Fibroblast of lung (primary cell): ENCODE measurements around the gene CCDC39. TPM values are rescaled to one million over a fixed set of nuclear protein-coding genes. Genes with fewer than 3 reads are reported as not detected.

Source experiments
- DNase-seq, 2 donors: peaks; one replicate each; pipeline versions ENCODE4 v3.0.0 to v3.0.0-alpha.2; 2010; ENCODE audit warnings: low read depth in 2 of 2
- H2AFZ ChIP-seq: 2 replicates; pipeline ENCODE4 v1.5.1; 2012; ENCODE audit warnings: low read length, control low read depth, inconsistent platforms
- H3K27ac ChIP-seq: 2 replicates; pipeline ENCODE4 v1.5.1; 2011; ENCODE audit warnings: low read length, control low read depth; ENCODE audit not compliant: insufficient read depth
- H3K27me3 ChIP-seq: 2 replicates; pipeline ENCODE4 v1.5.1; 2011; ENCODE audit warnings: mild to moderate bottlenecking, low read length; ENCODE audit not compliant: control insufficient read depth, insufficient read depth
- H3K36me3 ChIP-seq: 2 replicates; pipeline ENCODE4 v1.5.1; 2011; ENCODE audit warnings: low read length; ENCODE audit not compliant: control insufficient read depth, insufficient read depth
- H3K4me1 ChIP-seq: 2 replicates; pipeline ENCODE4 v1.5.1; 2011; ENCODE audit warnings: low read length; ENCODE audit not compliant: control insufficient read depth, insufficient read depth; ENCODE audit errors: extremely low read depth
- H3K4me2 ChIP-seq: 2 replicates; pipeline ENCODE4 v1.5.1; 2011; ENCODE audit warnings: low read length, control low read depth; ENCODE audit not compliant: insufficient read depth; ENCODE audit errors: extremely low read depth
- H3K4me3 ChIP-seq, 4 experiments: fragments of 200-600 bp in 1 of 4; sonication (generic) in 1 of 4; replicated peaks in 1 of 4; 2 replicates each; pipeline ENCODE4 v1.5.1; 2011 to 2016; ENCODE audit warnings: low read length in 4 of 4, low read depth in 3 of 4, mild to moderate bottlenecking in 3 of 4, control low read depth in 2 of 4, inconsistent platforms in 1 of 4, mixed read lengths in 1 of 4; ENCODE audit not compliant: insufficient read depth in 1 of 4; ENCODE audit errors: control extremely low read depth in 1 of 4
- H3K79me2 ChIP-seq: 2 replicates; pipeline ENCODE4 v1.5.1; 2012; ENCODE audit warnings: mild to moderate bottlenecking, low read length, inconsistent platforms; ENCODE audit not compliant: control insufficient read depth, insufficient read depth
- H3K9ac ChIP-seq: 2 replicates; pipeline ENCODE4 v1.5.1; 2011; ENCODE audit warnings: mild to moderate bottlenecking, low read length, control low read depth; ENCODE audit not compliant: insufficient read depth
- H3K9me3 ChIP-seq: 2 replicates; pipeline ENCODE4 v1.5.1; 2012; ENCODE audit warnings: low read depth, low read length; ENCODE audit not compliant: control insufficient read depth, insufficient read depth
- H4K20me1 ChIP-seq: 2 replicates; pipeline ENCODE4 v1.5.1; 2011; ENCODE audit warnings: low read length; ENCODE audit not compliant: control insufficient read depth, insufficient read depth; ENCODE audit errors: extremely low read depth
- EZH2 ChIP-seq: IDR thresholded peaks from 2 replicates; pipeline ENCODE4 v1.5.1; 2012; ENCODE audit warnings: low read length, control low read depth, mild to moderate bottlenecking; ENCODE audit errors: missing control alignments
- polyA plus RNA-seq, 2 donors: library from polyadenylated mRNA; depleted of rRNA in 1 of 2; stranded (reverse) in 1 of 2; unstranded in 1 of 2; fragments of >200 nt; gene quantifications; 2 replicates each; pipeline ENCODE4 v1.2.1, GENCODE V29; 2011 to 2012; ENCODE audit warnings: missing spikeins in 1 of 2
- total RNA-seq: library from RNA; depleted of rRNA; stranded (reverse); fragments of >200 nt; gene quantifications from 2 replicates; pipeline ENCODE4 v1.2.1, GENCODE V29; 2014
- TF ChIP-seq, protein P1 (sequence below), 2 donors: IDR thresholded peaks in 1 of 2; conservative IDR thresholded peaks in 1 of 2; 1 replicate in 1 of 2; 2 replicates in 1 of 2; pipeline ENCODE4 v1.5.1; 2011 to 2012; ENCODE audit warnings: low read length in 2 of 2, control low read depth in 1 of 2, inconsistent platforms in 1 of 2, low read depth in 1 of 2, mild to moderate bottlenecking in 1 of 2

CCDC39 gene
- total and polyA plus RNA-seq, 2 donors (not counting 1 experiment from before 2014, with no cell fraction given): under 0.01 TPM; not detected in 1

DNA sequence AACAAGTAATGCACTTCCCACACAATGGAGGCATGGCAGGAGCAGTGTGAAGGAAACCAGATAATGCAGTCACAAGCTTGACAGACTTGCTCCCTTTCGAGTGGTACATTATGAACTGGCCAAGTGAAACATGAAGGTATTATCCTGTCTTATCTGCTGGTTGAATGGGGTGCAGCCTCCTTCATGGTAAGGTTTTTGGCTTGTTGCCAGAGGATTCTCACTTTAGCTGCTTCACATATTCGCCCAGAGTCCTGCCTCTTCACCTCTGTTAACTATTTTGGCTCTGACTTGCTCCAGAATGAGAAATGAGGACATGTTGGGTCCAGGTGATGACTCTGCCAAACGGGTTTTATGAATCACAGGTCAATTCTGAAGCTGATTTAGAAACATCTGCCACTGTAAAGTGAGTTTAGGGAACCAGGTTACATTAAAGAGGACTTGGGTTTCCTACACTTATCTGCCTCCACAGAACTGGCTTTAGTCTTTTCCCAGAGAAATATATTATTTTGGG lies 19.5 kb upstream of the CCDC39 start:
- no peaks in the 10 kb centered on the region for H3K36me3 ChIP-seq
- no peak for DNase-seq
- TF ChIP-seq EZH2: no peak
- TF ChIP-seq, protein P1, sequence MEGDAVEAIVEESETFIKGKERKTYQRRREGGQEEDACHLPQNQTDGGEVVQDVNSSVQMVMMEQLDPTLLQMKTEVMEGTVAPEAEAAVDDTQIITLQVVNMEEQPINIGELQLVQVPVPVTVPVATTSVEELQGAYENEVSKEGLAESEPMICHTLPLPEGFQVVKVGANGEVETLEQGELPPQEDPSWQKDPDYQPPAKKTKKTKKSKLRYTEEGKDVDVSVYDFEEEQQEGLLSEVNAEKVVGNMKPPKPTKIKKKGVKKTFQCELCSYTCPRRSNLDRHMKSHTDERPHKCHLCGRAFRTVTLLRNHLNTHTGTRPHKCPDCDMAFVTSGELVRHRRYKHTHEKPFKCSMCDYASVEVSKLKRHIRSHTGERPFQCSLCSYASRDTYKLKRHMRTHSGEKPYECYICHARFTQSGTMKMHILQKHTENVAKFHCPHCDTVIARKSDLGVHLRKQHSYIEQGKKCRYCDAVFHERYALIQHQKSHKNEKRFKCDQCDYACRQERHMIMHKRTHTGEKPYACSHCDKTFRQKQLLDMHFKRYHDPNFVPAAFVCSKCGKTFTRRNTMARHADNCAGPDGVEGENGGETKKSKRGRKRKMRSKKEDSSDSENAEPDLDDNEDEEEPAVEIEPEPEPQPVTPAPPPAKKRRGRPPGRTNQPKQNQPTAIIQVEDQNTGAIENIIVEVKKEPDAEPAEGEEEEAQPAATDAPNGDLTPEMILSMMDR (conservative IDR thresholded peaks at IDR 0.05 in 1 of 2, IDR thresholded peaks at IDR 0.05 in 1 of 2; ENCODE audit: low read depth in 1 of 2, low read length in 2 of 2): no peak

DNA sequence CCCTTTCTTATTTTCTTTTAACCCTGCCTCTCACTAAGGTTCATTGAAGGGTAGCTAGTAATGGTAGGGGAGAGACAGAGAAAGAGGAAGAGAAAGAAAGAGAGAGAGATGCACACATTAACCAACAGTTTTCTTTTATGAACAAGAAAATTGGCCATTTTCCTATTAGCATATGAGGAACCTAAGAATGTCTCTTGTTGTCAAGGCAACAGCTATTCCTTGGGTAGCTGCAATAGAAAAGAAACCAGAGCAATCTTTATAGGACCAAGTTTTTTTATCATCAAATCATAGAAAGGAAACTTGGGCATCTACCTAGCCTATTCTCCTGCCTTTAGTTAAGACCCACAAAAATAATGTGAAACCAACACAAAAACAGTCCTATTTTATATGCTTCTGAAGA lies 15.0 kb upstream of the CCDC39 start:
- no peaks in the 10 kb centered on the region for H4K20me1 ChIP-seq
- H2AFZ ChIP-seq: no peak overlapping the region
- no peak for TF ChIP-seq EZH2
- TF ChIP-seq, protein P1 (conservative IDR thresholded peaks at IDR 0.05 in 1 of 2, IDR thresholded peaks at IDR 0.05 in 1 of 2; ENCODE audit: low read depth in 1 of 2, low read length in 2 of 2): no peak
- H3K9ac ChIP-seq: no peak overlapping the region
- no peak overlapping the region for H3K27ac ChIP-seq
- DNase-seq: no peak
- H3K4me2 ChIP-seq: no peak overlapping the region
- H3K9me3 ChIP-seq: no peaks in the 10 kb centered on the region
- H3K79me2 ChIP-seq: no peaks in the 10 kb centered on the region
- H3K4me3 ChIP-seq: no peak overlapping the region
- H3K36me3 ChIP-seq: no peaks in the 10 kb centered on the region
- H3K4me1 ChIP-seq: no peaks in the 10 kb centered on the region
- no peaks in the 10 kb centered on the region for H3K27me3 ChIP-seq

More for the DNA sequence above, 19.5 kb upstream of the CCDC39 start:
- no peaks in the 10 kb centered on the region for H4K20me1 ChIP-seq
- no peak overlapping the region for H3K4me2 ChIP-seq
- no peaks in the 10 kb centered on the region for H3K9me3 ChIP-seq
- H3K27me3 ChIP-seq: no peaks in the 10 kb centered on the region
- no peak overlapping the region for H2AFZ ChIP-seq
- H3K4me3 ChIP-seq: no peak overlapping the region
- H3K9ac ChIP-seq: no peak overlapping the region
- no peaks in the 10 kb centered on the region for H3K4me1 ChIP-seq
- no peaks in the 10 kb centered on the region for H3K79me2 ChIP-seq
- no peak overlapping the region for H3K27ac ChIP-seq

DNA sequence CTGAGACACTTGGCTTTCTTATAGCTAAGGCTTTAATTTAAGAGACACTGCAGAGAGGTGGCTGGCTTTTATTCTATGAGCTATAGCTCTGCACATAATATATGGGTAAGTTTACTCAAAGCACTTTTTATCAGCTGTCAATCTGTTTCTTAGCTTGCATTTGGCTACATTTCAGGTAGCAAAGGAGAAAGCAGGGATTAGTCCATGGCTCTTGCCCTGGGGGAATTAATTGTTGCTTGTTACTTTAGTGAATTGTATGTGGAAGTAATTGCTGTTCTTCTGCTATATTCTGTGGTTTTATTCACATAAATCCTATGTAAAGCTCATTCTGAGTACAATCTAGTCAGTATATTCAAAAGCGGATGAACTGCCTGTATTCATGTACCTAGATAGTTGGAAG lies 14.4 kb upstream of the CCDC39 start:
- no peak overlapping the region for H3K27ac ChIP-seq
- no peaks in the 10 kb centered on the region for H3K9me3 ChIP-seq
- DNase-seq: no peak
- no peak overlapping the region for H3K4me2 ChIP-seq
- no peaks in the 10 kb centered on the region for H3K36me3 ChIP-seq
- no peaks in the 10 kb centered on the region for H4K20me1 ChIP-seq
- no peak overlapping the region for H3K9ac ChIP-seq
- no peaks in the 10 kb centered on the region for H3K79me2 ChIP-seq
- H3K27me3 ChIP-seq: no peaks in the 10 kb centered on the region
- no peak overlapping the region for H2AFZ ChIP-seq
- no peak overlapping the region for H3K4me3 ChIP-seq
- no peaks in the 10 kb centered on the region for H3K4me1 ChIP-seq
- TF ChIP-seq EZH2: no peak
- TF ChIP-seq, protein P1 (conservative IDR thresholded peaks at IDR 0.05 in 1 of 2, IDR thresholded peaks at IDR 0.05 in 1 of 2; ENCODE audit: low read depth in 1 of 2, low read length in 2 of 2): no peak
